Measurements from ENCODE around the gene CTIF.

CTIF gene

DNA sequence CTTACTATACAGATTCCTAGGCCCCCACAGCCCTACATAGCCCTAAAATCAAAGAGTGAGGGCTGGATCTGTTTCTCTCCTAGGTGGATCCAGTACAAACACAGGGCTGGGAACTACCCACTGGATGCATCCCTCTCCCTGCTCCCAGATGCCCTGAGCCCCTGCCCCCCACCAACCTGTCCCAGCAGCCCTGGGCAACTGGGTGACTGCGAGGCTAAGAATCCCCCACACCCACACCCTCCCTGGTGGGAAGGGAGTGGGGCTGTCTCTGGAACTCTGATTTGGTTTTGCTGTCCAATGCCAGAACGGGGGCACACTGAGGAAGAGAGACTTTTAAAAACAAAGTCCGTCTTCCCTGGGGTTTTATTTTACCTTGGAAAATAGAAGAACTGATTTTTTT lies 298.8 kb downstream of the CTIF start:
- no peaks in the 10 kb centered on the region for H3K79me1 ChIP-seq (ENCODE audit: low read depth, low read length)
- H2BK5ac ChIP-seq (ENCODE audit: low read length): no peak overlapping the region
- no peak overlapping the region for H2BK120ac ChIP-seq (ENCODE audit: low read depth, low read length)
- H2BK15ac ChIP-seq (ENCODE audit: low read length): no peak overlapping the region
- H3K4me2 ChIP-seq (ENCODE audit: insufficient read depth, low read length, poor library complexity, severe bottlenecking): no peak overlapping the region
- H3K4ac ChIP-seq (ENCODE audit: low read length): no peak overlapping the region
- H4K91ac ChIP-seq (ENCODE audit: low read depth, low read length, poor library complexity): no peak overlapping the region
- H2BK12ac ChIP-seq (ENCODE audit: low read length): no peak overlapping the region
- no CpG with 5 or more reads among the region's 3 CpGs for WGBS, 2 donors (ENCODE audit: extremely low coverage in 2 of 2, insufficient read length in 2 of 2, insufficient replicate concordance in 1 of 2)
- H3K27me3 ChIP-seq (ENCODE audit: control insufficient read depth in 3 of 3, insufficient read depth in 3 of 3, low read depth in 1 of 3, low read length in 3 of 3): no peaks in the 10 kb centered on the region
- no peak overlapping the region for H3K23ac ChIP-seq (ENCODE audit: low read depth, low read length, poor library complexity)
- H2AFZ ChIP-seq (ENCODE audit: low read length): no peak overlapping the region
- H3K14ac ChIP-seq (ENCODE audit: low read length): no peak overlapping the region
- no peak overlapping the region for H3K4me3 ChIP-seq (ENCODE audit: low read length in 2 of 2)
- H3K27ac ChIP-seq (replicated peaks; ENCODE audit: low read length): no peak overlapping the region
- no peak for DNase-seq (ENCODE audit: low spot score)
- H3K4me1 ChIP-seq (ENCODE audit: control insufficient read depth in 2 of 2, insufficient read depth in 1 of 2, low read depth in 1 of 2, low read length in 2 of 2): peaks cover 16 to 25% of the 10 kb centered on the region in 2 donors
- no peak overlapping the region for H2AK5ac ChIP-seq (ENCODE audit: low read depth, low read length)
- H3K36me3 ChIP-seq (replicated peaks in 1 of 2; ENCODE audit: control insufficient read depth in 2 of 2, insufficient read depth in 2 of 2, low read length in 2 of 2): no peaks in the 10 kb centered on the region
- peak overlapping the region; percentile 58 for H3K18ac ChIP-seq (ENCODE audit: low read length)
- H3K9me3 ChIP-seq (replicated peaks in 1 of 2; ENCODE audit: control insufficient read depth in 2 of 2, insufficient read depth in 1 of 2, low read depth in 1 of 2, low read length in 2 of 2): no peaks in the 10 kb centered on the region
- no peak overlapping the region for H3K9ac ChIP-seq (ENCODE audit: low read depth, low read length, poor library complexity)
- H4K8ac ChIP-seq (ENCODE audit: low read depth, low read length): no peak overlapping the region

DNA sequence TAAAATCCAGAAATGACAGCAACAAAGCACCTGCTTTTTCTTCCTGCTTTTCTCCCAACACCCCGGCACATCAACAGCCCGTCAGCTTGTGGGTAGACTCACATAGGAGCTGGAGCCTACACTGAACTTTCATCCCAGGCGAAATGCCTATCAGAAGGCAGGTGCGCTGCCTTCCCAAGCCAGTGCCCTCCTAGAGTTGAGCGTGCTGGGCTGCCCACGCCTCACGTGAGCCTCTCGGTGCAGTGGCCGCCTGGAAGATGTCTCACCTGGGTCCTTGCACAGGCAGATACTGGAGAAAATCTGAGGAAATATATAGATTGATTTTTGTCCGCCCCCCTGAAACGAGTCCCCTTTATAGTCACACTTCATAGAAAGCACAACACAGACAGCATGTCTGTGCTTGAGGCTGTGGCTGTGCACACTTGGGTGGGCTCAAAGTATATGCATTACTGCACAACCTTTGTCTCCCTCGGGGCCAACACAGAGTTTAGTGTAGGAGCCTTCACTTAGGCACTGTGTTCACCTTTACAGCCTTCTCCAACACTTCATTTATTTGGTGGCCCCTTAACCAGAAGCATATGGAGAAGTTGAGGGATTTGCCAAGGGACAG lies 299.4 kb downstream of the CTIF start:
- Histone ChIP-seq H3K4me1 (ENCODE audit: control insufficient read depth in 2 of 2, insufficient read depth in 1 of 2, low read depth in 1 of 2, low read length in 2 of 2) (peaks cover 11 to 30% of the 10 kb centered on the region in 2 donors), H2BK120ac (ENCODE audit: low read depth, low read length) (no peak overlapping the region), H3K9ac (ENCODE audit: low read depth, low read length, poor library complexity) (no peak overlapping the region), H2BK15ac (ENCODE audit: low read length) (no peak overlapping the region), H3K79me1 (ENCODE audit: low read depth, low read length) (no peaks in the 10 kb centered on the region), H3K27ac (replicated peaks; ENCODE audit: low read length) (no peak overlapping the region), H3K18ac (ENCODE audit: low read length) (peak overlapping the region; percentile 59), H3K9me3 (replicated peaks in 1 of 2; ENCODE audit: control insufficient read depth in 2 of 2, insufficient read depth in 1 of 2, low read depth in 1 of 2, low read length in 2 of 2) (no peaks in the 10 kb centered on the region), H3K36me3 (replicated peaks in 1 of 2; ENCODE audit: control insufficient read depth in 2 of 2, insufficient read depth in 2 of 2, low read length in 2 of 2) (no peaks in the 10 kb centered on the region), H2AK5ac (ENCODE audit: low read depth, low read length) (no peak overlapping the region), H4K8ac (ENCODE audit: low read depth, low read length) (no peak overlapping the region), H2BK5ac (ENCODE audit: low read length) (peak overlapping the region; percentile 56), H3K4me2 (ENCODE audit: insufficient read depth, low read length, poor library complexity, severe bottlenecking) (no peak overlapping the region), H4K91ac (ENCODE audit: low read depth, low read length, poor library complexity) (no peak overlapping the region), H2AFZ (ENCODE audit: low read length) (no peak overlapping the region), H2BK12ac (ENCODE audit: low read length) (no peak overlapping the region), H3K14ac (ENCODE audit: low read length) (no peak overlapping the region), H3K4me3 (ENCODE audit: low read length in 2 of 2) (no peak overlapping the region), H3K4ac (ENCODE audit: low read length) (no peak overlapping the region), H3K23ac (ENCODE audit: low read depth, low read length, poor library complexity) (peak overlapping the region; percentile 3), H3K27me3 (ENCODE audit: control insufficient read depth in 3 of 3, insufficient read depth in 3 of 3, low read depth in 1 of 3, low read length in 3 of 3) (no peaks in the 10 kb centered on the region)
- WGBS, 2 donors (ENCODE audit: extremely low coverage in 2 of 2, insufficient read length in 2 of 2, insufficient replicate concordance in 1 of 2): no CpG with 5 or more reads among the region's 12 CpGs
- DNase-seq (ENCODE audit: low spot score): no peak

DNA sequence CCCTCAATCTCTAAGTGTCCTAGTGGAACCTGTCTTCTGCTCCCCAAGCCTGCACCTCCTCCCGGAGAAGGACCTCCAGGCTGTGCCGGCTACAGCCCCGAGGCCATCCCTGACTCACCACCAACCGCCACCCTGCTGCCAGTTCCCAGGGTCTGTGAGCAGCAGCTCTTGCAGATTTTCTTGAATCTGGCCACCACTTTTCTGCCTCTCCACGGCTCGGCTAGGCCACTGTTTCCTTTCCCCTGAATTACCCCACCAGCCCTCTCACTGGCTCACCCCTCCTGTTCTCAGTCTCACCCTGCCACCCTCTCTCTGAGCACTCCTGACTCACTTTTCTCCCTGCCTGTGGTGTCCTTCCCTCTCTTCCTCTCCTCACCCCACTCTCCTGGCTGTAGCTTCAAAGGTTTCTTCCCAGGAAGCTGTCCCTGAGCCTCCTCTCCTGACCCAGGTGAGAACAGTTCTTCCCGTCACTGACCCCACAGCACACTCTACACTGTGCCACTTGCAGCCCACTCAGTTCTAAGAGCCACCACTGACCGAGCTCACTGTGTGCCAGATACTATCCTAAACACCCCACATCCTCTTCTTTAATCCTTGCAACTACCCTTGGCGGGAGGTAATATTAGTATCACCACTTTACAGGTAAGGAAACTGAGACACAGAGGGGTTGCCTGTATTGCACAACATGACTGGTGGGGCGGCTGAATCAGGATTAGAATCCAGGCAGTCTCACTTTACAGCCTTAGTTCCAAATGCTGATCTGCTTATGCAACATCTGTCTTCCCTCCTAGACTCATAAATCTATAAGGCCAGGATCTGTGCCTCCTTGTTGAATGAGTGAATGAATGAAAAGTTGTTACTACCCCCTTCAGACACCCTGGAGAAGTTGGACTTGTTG lies 300.3 kb downstream of the CTIF start:
- Histone ChIP-seq H4K91ac (ENCODE audit: low read depth, low read length, poor library complexity) (peak overlapping the region; percentile 2), H2BK15ac (ENCODE audit: low read length) (no peak overlapping the region), H2BK12ac (ENCODE audit: low read length) (no peak overlapping the region), H3K9ac (ENCODE audit: low read depth, low read length, poor library complexity) (no peak overlapping the region), H3K27ac (replicated peaks; ENCODE audit: low read length) (no peak overlapping the region), H3K14ac (ENCODE audit: low read length) (no peak overlapping the region), H2AFZ (ENCODE audit: low read length) (no peak overlapping the region), H3K27me3 (ENCODE audit: control insufficient read depth in 3 of 3, insufficient read depth in 3 of 3, low read depth in 1 of 3, low read length in 3 of 3) (no peaks in the 10 kb centered on the region), H3K4me2 (ENCODE audit: insufficient read depth, low read length, poor library complexity, severe bottlenecking) (no peak overlapping the region), H3K36me3 (replicated peaks in 1 of 2; ENCODE audit: control insufficient read depth in 2 of 2, insufficient read depth in 2 of 2, low read length in 2 of 2) (no peaks in the 10 kb centered on the region), H3K18ac (ENCODE audit: low read length) (peak overlapping the region; percentile 16), H2BK120ac (ENCODE audit: low read depth, low read length) (no peak overlapping the region), H3K79me1 (ENCODE audit: low read depth, low read length) (no peaks in the 10 kb centered on the region), H3K23ac (ENCODE audit: low read depth, low read length, poor library complexity) (peak overlapping the region; percentile 3), H3K9me3 (replicated peaks in 1 of 2; ENCODE audit: control insufficient read depth in 2 of 2, insufficient read depth in 1 of 2, low read depth in 1 of 2, low read length in 2 of 2) (no peaks in the 10 kb centered on the region), H3K4ac (ENCODE audit: low read length) (no peak overlapping the region), H2BK5ac (ENCODE audit: low read length) (peak overlapping the region; percentile 56), H4K8ac (ENCODE audit: low read depth, low read length) (no peak overlapping the region), H3K4me1 (ENCODE audit: control insufficient read depth in 2 of 2, insufficient read depth in 1 of 2, low read depth in 1 of 2, low read length in 2 of 2) (peaks cover 11 to 33% of the 10 kb centered on the region in 2 donors), H2AK5ac (ENCODE audit: low read depth, low read length) (peak overlapping the region; percentile 29), H3K4me3 (ENCODE audit: low read length in 2 of 2) (no peak overlapping the region)
- DNase-seq (ENCODE audit: low spot score): no peak
- no CpG with 5 or more reads among the region's 10 CpGs for WGBS, 2 donors (ENCODE audit: extremely low coverage in 2 of 2, insufficient read length in 2 of 2, insufficient replicate concordance in 1 of 2)

DNA sequence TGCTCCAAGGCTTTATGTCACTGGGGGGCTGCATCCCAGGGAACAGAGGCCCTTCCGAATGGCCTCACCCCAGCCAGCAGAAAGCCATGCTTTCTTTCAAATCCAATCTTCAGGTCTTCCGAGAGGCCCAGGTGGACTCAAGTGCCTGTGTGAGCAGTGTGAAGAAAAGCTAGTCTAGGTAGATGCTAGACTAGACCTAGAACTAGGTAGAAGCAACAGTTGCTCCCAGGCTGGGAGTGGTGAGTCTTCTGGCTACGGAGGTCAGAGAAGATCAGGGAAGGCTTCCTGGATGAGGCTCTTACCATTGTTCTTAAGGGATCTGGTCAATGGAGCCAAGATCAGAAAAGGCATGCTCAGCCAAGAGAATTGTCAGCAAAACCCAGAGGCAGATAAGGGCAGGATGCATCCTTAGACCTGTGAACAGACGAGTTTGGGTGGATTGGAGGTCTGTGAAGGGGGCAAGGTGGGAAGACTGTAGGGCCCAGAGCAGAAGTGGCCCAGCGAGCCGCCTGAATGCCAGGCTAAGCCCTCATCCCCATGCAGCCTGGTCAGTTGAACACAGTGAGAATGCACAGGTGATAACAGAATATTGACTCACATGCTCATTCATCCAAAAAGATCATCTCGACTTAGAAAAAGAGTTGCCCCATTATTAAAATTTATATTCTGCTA lies 301.1 kb downstream of the CTIF start:
- no peak for DNase-seq (ENCODE audit: low spot score)
- H3K36me3 ChIP-seq (replicated peaks in 1 of 2; ENCODE audit: control insufficient read depth in 2 of 2, insufficient read depth in 2 of 2, low read length in 2 of 2): no peaks in the 10 kb centered on the region
- no peak overlapping the region for H2AFZ ChIP-seq (ENCODE audit: low read length)
- peaks cover 11 to 36% of the 10 kb centered on the region in 2 donors for H3K4me1 ChIP-seq (ENCODE audit: control insufficient read depth in 2 of 2, insufficient read depth in 1 of 2, low read depth in 1 of 2, low read length in 2 of 2)
- H3K4me2 ChIP-seq (ENCODE audit: insufficient read depth, low read length, poor library complexity, severe bottlenecking): no peak overlapping the region
- H4K8ac ChIP-seq (ENCODE audit: low read depth, low read length): no peak overlapping the region
- no peak overlapping the region for H3K23ac ChIP-seq (ENCODE audit: low read depth, low read length, poor library complexity)
- H3K4ac ChIP-seq (ENCODE audit: low read length): no peak overlapping the region
- no peak overlapping the region for H2AK5ac ChIP-seq (ENCODE audit: low read depth, low read length)
- H2BK120ac ChIP-seq (ENCODE audit: low read depth, low read length): no peak overlapping the region
- H3K18ac ChIP-seq (ENCODE audit: low read length): no peak overlapping the region
- H3K4me3 ChIP-seq (ENCODE audit: low read length in 2 of 2): no peak overlapping the region
- WGBS, 2 donors (ENCODE audit: extremely low coverage in 2 of 2, insufficient read length in 2 of 2, insufficient replicate concordance in 1 of 2): no CpG with 5 or more reads among the region's 7 CpGs
- H3K9ac ChIP-seq (ENCODE audit: low read depth, low read length, poor library complexity): no peak overlapping the region
- H3K9me3 ChIP-seq (replicated peaks in 1 of 2; ENCODE audit: control insufficient read depth in 2 of 2, insufficient read depth in 1 of 2, low read depth in 1 of 2, low read length in 2 of 2): no peaks in the 10 kb centered on the region
- H2BK15ac ChIP-seq (ENCODE audit: low read length): no peak overlapping the region
- H3K14ac ChIP-seq (ENCODE audit: low read length): no peak overlapping the region
- H4K91ac ChIP-seq (ENCODE audit: low read depth, low read length, poor library complexity): no peak overlapping the region
- no peak overlapping the region for H2BK5ac ChIP-seq (ENCODE audit: low read length)
- H3K27me3 ChIP-seq (ENCODE audit: control insufficient read depth in 3 of 3, insufficient read depth in 3 of 3, low read depth in 1 of 3, low read length in 3 of 3): no peaks in the 10 kb centered on the region
- H2BK12ac ChIP-seq (ENCODE audit: low read length): no peak overlapping the region
- H3K79me1 ChIP-seq (ENCODE audit: low read depth, low read length): no peaks in the 10 kb centered on the region
- H3K27ac ChIP-seq (replicated peaks; ENCODE audit: low read length): no peak overlapping the region
